NCI-H187 treated with DMSO at 0.1 percent for 48 hours (cell line): Measurements from ENCODE around the gene ACSS1.

ENCODE experiments used
- DNase-seq: peaks from one replicate; lab custom pipeline; 2025; lab: John Stamatoyannopoulos, UW

Gene ACSS1

GRCh38 chr20:25058847-25059810 lies 1.2 kb upstream of the ACSS1 start:
- DNase-seq = no peak

- DNase-seq = no peak
These were observed 497 bp downstream of the ACSS1 start for GRCh38 chr20:25057234-25058050.

GRCh38 chr20:25056690-25057233 lies 1.2 kb downstream of the ACSS1 start:
- no peak for DNase-seq

GRCh38 chr20:25055711-25056495 lies 2.0 kb downstream of the ACSS1 start:
- no peak for DNase-seq

DNA sequence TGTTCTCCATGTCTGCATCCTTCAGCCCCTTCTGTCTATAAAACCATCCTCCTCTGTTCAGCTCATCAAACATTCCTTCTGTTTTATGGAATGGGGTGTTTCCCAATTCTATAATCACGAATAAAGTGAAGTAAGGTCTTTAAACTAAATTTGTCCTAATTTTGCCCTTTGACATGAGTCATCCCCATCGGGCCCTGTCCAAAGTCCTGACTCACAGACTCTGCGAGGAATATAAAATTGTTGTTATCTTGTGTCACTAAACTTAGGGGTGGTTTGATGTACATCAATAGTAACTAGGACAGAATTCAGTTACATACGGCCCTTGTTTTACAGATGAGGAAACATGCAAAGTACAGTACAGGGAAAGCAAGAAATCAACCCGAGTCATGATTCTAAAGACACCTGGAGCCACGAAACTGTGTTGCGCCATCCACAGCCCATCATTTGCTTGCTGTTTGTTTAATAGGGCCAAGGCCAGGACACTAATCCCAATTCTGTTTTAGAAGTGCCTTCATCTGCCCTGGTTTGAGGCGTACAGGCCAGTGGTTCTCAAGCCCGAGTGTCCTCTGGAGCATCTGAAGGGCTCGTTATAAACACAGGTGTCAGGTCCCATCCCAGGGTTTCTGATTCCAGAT lies 2.8 kb downstream of the ACSS1 start:
- DNase-seq = no peak

DNA sequence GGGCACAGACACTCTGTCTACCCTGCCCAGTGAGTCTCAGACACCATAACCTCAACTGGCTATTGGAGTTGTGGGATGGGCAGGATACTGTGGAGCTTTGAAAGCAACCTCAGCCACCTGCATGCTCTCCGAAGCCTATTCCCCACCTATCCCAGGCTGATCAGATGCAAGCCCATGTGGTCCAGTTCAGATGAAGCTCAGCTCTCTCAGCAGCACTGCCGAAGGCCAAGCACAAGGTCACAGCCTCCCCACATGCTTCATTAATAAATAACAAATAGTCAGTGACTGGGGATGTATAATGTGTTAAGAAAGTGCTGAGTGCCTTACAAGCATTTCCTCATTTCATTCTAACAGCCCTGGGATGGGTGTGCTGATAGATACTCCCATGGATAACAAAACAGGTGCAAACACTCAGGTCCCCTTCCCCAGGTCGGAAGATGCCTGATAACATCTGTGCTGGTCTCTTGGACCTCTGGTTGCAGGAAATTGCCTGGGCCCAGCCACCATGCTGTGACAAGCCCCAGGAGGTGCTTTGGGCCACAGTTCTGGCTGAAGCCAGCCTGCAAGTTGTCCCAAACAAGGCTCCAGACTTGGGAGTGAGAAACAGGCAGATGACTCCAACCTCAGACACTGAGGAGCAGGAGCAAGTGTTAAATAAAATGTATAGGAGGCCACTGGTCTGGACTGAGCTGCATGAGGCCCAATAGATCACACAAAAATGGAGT lies 3.7 kb downstream of the ACSS1 start:
- DNase-seq = no peak

DNA sequence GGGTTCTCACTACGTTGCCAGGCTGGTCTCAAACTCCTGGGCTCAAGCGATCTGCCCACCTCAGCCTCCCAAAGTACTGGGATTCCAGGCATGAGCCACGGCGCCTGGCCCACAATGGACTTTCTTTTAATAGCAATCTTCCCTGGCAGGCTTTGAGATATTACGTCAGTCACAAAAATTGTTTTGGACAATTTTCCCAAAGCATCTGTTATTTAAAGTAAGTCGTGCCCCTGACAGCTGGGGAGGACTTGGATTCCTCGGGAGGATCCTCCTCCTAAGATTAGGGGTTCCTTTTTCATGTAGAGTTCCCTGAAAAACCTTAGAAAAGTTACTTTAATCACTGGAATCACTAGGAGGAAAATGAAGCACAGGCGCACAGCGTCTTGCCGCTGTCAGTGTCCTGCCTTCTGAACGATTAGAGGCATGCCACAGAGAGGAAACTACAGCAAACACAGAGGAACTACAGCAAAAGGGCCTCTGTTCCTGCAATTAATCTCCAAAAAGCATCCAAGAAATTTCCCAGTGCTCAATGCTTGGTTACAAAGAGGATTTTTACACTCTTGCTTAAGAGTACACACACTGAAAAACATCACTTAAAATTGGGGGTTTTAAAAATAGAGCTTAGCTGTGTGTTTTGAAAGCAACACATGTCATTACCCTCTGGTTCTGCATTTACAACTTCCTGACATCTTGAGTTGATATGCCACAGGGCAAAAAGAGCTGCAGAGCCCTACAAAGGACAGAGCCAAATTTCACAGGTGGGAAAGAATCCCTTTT lies 4.5 kb downstream of the ACSS1 start:
- no peak for DNase-seq

DNA sequence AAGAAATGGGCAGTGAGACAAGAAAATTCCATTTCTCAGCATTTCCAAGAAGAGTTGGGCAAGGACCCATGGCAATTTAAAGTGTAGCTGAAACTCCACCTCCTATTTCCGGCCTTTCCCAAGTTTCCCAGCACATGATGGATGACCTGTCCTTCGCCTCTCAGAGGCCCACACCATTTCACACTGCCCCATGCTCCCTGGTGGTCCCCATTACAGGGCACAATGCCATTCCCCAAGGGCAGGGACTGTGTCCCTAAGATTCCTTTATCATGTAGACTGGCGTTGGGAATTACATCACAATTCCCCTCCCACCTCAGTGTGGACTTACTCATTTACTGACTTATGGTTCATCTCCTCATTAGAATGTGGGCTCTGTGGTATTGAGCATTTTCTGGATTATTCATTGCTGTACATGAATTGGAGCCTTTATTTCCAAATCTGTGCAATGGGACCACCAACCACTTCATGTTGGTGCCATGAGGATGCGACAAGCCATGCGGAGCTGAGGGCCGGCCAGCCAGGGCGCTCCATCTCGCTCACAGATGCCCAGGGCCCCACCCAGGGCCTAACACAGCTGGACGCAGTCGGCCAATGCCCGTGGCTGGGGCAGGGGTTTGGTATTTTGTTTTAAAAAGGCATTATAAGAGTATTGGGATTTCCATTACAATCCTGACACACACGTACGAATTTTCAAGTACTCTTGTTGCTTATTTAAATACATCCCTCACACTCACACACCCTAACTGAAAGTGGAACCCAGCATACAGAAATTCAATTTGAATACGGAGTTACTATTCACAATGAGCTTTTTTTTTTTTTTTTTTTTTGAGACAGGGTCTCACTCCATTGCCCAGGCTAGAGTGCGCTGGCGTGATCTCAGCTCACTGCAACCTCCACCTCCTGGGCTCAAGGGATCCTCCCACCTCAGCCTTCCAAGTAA lies 5.4 kb downstream of the ACSS1 start:
- no peak for DNase-seq

GRCh38 chr20:25051386-25052155 lies 6.4 kb downstream of the ACSS1 start:
- DNase-seq = no peak

DNA sequence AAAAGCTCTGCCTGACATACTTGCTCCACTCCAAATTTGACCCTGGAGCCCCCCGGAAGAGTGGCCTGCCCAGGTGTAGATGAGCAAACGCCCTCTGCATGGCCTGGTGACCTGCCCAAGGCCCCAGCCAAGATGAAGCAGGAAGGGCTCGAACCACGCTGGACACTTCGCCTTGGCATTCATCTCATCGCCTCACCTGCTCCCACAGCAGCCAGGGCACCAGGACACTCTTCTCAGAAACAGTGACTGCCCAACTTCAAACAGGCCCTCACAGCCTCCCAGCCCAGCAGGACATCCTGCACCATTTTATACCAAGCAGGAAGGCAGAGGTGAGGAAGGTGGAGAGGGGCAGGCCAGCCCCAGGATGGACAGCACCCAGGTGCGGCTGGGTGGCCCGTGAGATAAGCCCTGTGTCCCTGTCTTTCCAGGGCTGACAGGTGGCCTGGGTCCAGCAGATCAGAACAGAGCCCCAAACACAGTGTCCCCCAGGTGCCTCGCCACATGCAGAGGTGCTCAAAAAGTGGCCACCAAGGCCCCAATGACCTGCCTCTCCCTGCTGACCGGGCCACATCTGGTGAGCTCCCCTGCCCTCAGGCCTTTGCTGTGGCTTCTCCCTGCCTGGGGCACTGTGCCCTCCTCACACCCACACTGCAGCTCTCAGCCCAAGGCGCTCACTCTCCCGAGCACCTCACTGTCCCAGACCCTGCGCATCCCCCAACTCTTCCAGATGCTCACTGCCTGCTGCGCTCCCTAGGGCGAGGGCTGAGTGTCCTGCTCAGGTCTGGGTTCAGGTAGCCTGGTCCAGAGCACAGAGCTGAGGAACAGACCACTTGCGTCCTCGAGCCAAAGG lies 7.2 kb downstream of the ACSS1 start:
- no peak for DNase-seq

- DNase-seq = no peak
These were observed 7.9 kb downstream of the ACSS1 start for GRCh38 chr20:25050082-25050481.

DNA sequence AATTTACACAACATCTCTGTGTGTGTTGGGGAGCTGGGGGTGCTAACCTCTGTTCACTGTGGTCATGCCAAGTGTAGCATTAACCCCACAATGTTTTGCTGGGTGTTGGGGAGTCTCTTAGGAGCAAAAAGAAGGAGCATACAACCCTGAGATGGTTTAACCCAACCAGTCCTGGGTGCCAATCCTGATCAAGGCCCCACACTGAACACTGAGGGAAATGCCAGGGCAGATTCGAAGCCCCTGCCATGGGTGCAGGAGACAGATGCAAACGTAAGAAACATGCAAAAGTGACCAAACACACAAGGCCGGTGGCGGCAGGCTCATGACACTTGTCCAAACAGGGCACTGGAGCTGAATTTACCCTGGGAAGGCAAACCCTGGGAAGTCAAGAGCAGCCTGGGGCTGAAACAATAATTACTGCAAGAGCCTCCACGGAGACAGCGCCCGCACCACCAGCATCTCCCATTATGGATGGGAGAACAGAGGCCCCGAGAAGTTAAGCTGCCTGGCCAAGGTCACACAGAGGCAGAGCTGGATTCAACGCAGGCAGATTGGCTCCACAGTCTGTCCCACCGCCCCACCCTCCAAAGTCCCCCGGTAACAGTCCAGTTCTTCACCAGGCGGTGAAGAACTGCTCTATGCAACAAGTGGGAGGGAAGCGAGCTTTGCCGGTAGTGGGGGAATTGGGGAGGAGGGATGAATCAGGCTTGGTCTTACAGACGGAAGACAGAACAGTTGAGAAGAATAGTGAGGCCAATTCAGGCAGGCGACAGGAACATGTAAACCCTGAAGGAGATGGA lies 8.5 kb downstream of the ACSS1 start:
- no peak for DNase-seq

GRCh38 chr20:25048519-25048952 lies 9.4 kb downstream of the ACSS1 start:
- DNase-seq = no peak

DNA sequence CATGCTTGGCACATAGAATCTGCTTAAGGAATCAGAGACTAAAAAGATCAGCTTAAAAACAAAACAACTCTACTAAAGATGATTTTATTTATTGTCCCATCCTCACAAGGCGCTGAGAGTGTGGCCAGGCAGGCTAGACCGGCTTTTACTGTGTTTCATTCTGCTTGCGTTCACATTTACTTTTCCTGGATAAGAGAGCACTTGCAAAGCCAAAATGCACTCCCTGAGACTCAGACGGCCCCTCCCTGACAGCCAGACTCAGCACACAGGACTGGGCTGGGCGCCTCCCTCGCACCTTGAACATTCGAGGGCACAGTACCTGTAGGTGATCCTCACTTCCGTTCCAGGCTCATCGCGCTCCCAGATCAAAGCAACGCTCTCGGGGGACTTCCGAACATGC lies 10.2 kb downstream of the ACSS1 start:
- DNase-seq = no peak

DNA sequence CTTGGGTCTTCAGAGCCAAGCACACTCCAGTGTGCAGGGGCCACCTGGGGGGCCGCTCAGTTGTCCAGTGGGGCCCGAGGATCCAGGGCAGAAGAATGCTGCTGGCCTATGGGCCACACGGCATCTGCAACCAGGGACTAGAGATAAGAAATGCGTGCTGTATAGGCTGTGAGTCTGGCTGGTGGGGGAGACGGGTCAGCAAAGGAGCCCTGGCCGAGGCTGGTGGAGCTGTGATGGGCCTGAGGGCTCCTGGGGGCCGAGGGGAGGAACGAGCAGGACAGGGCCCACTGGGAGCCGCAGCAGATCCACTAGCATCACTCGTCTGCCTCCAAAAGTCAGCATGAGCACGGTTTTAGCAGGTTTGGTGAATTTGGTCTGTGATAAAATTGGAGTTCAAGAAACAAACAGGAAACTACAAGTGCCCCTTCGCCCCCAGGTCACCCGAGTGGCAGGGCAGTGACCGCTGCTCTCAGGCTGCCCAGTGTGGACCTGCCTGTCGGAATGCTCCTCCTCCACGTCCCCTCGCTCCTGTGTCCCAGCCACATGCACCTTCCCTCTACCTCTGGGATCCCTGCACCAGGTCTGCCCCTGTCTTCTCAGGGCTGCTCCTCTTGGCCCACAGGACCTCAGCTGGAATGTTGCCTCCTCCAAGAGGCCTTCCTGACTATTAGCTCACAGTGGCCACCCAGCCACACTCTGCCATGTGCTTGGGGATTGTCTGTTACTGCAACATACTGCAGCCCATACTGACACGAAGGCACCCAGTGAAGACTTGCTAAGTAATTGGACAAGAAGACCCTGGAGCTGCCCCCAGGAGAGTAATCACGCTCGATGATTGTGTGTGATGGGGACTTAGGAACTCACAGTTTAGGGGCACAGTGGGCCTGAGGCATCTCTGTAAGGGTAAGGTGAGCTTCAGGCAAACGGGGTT lies 10.9 kb downstream of the ACSS1 start:
- no peak for DNase-seq
